NK-92 (cell line): ENCODE measurements around the gene GRIK2.

Experiments
- DNase-seq: peaks from one replicate; lab custom pipeline; 2025; ENCODE audit not compliant: unreplicated experiment; lab: John Stamatoyannopoulos, UW

GRIK2 gene

DNA sequence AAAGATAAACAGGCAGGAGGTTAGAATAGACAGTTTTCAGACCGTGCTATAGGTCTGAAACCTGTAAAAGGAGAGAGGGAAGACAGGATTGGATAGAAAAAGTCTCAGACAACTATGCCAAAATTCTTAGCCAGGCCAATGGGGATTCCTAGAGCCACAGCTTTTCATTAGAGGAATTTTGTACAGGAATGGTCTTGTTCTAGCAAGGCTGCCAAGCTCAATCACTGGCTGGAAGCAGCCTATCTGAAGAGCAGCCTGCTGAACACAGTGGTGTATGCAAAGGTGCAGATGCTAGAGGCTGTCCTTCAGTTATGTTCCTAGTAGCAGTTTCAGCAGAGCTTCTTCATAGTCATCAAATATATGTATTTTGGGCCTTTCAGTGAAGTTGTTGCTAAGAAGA lies 313.1 kb downstream of the GRIK2 start:
- DNase-seq: no peak

DNA sequence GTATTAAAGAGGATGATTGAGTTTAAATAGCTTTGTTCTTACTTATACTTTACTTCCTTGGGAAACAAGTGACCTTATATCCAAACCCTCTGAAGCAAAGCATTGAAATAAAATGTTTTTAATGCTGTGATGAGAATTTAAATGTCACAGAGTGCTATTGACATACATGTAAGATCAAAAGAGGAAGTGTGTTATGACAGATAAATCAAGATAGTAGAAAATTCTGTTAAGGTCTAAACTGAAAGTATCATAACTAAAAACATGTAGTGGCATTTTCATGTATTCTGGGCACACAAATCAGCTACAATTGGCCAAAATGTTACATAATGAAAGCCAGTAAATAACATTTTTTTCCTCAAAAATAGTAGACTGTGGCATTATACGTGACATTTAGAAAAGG lies 318.0 kb downstream of the GRIK2 start:
- no peak for DNase-seq

DNA sequence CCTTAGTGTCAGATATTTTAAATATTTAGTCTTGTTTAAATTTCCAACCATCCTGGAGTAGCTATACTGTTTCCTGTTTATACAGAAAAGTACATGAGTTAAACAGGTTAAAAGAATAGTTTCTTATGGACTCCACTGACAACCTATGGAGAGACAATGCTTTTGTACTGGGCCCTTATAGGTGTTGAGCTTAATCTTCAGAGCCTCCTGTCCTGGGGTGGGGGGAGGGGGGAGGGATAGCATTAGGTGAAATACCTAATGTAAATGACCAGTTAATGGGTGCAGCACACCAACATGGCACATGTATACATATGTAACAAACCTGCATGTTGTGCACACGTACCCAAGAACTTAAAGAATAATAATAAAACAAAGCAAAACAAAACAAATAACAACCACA lies 322.9 kb downstream of the GRIK2 start:
- no peak for DNase-seq

DNA sequence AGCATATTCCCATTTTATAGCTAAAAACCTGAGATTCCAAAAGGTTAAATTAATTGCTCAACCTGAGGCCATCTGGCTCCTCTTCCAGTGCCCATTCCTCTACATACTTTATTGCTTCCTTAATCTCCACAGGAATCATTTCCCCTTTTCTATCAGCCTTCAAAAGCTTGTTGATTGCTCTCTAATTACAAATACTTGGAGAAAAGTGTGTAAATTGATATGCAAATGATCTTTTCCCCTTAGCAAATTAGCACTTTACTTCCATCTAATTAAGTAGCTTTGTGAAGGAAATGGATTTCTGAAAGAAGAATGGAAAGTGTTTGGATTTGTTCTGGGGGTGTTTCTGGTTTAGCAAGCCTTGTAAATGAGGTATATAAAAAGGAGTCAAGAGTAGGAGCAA lies 323.3 kb downstream of the GRIK2 start:
- DNase-seq: no peak

DNA sequence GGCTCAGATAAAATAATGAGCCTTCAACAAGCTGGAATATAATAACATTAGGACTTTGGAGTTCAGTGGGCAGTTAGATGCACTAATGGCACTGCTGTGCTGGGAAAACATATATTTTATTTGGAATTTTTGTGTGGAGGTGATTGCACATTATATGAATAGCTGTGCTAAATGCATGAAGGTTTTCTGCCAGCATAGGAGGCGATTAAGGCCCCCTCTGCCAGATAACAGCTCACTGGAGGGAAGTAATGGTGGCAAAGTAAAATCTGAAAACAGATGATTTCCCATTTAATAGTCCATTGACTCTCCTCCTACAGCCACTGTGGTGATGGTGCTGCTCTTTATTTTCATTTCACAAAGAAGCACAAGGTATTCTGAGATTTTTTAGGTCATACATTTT lies 326.0 kb downstream of the GRIK2 start:
- DNase-seq: no peak

DNA sequence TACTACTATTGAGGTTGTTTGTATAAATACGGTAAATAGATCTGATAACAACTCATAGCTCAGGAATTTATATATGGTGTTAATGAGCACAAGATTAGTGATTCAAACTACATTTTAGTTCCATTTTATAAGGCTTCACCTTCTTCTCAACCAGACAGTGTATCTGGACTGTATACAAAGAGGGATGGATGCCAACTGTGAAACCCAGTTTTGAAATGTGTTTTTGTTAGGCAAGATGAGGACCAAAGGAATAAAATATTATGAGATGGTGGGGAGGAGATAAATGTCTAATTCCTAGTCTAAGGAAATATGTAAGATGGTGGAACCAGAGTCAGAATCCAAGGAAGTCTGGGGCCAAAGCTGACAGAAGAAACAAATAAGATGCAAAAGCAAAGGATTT lies 329.0 kb downstream of the GRIK2 start:
- no peak for DNase-seq

DNA sequence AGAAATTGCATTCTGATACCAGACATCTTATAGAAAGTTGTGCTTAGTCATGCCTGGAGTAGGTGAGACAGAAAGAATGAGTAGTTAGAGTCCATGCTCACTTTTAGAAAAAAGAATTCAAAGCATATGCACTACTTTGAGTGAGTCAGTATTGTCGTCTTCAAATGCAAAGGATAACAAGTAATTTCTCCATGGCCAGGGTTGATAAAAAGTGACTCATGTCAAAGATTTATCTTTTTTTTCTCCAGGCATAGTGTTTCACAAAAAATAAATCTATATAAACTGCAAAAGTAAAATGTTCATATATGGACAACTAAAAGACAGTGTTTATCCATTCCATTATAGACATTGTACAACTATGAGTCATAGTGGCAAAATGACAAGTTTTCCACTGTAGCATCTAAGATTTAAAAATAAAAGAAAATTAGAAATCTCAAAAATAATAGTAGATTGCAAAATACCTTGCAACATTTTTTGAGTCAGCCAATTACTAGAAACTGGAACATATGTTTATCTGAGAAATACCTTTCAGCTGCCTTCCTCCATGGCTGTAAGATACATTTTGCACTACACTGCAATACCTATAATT lies 329.6 kb downstream of the GRIK2 start:
- no peak for DNase-seq

DNA sequence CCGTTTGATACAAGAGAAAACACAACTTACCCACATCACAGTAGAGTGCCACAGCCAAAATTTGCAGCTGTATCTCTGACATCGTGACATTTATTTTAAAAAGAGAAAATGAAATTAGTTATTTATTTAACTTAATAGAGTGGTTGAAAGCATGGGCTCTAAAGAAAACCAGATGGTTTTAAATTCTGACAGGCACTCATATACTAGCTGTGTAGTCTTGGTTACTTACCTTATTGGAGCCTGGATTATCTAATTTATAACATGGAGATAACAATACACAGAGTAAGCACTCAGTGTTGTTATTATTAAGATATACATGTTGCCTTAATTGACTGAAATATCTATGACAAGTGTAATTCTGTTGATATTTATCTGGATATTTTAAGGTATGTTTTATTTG lies 334.9 kb downstream of the GRIK2 start:
- no peak for DNase-seq

DNA sequence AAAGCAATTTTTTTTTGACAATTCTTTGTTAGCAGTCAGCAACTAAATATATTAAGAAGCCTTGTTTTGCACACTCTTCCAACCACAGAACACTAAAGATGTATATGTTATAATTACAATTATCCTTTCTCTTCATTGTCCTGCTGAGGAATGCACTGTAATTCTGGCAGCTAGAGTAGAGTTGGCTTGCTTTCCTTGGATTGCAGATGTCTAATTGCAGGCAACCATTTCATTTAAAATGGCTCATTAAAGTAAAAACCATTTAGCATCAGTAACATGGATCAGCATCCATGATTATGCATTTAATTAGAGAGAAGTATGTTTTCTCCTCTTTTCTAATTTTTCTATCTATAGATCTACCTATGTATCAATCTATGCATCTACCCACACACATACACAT lies 335.4 kb downstream of the GRIK2 start:
- DNase-seq: no peak

DNA sequence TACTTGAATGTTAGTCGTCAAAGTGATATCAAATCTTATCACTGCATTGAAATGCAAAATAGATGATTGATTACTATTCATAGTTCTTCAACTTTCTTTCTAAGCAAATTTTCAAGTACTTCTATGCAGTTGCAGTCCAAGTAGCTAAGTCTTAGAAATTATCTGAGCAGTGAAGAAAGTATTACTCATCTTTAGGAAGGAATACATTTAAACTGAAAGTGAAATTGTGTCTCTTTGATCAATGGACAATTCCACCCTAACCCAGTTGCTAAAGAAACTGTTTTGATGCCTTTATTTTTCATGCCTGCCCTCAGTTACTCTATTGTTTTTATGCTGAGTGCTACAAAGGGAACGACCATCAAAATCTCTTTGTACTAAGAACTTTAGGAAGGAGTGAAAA lies 337.4 kb downstream of the GRIK2 start:
- no peak for DNase-seq

DNA sequence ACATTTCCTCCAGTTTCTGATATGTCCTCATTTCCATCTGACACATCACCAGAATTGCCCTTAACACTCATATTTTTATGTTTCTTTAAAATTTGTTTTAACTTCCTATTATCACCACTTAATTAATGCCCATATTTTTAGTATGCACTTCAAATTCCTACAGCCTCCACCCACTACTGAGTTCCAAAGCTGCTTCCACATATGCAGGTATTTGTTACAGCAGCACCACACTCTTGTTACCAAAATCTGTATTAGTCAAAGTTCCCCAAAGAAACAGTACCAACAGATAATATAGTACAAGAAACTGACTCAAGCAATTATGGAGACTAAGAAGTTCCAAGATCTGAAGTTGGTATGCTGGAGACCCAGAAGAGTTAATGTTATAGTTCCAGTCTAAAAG lies 340.4 kb downstream of the GRIK2 start:
- no peak for DNase-seq

DNA sequence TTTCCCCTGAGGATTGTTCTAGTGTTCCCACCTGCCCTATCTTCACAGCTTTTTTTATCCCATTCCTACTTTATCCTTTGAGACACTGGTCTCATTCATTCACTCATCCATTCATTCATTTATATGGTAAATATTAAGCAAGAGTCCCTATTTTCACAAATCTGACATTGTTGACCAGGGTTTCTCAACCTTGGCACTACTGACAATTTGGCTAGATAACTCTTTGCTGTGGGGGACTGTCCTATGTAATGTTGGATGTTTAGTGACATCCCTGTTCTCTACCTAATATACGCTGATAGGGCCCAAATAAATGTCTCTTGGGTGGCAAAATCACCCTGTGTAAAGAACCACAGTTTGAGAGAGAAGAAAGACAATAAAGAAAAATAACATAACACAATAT lies 345.0 kb downstream of the GRIK2 start:
- no peak for DNase-seq

DNA sequence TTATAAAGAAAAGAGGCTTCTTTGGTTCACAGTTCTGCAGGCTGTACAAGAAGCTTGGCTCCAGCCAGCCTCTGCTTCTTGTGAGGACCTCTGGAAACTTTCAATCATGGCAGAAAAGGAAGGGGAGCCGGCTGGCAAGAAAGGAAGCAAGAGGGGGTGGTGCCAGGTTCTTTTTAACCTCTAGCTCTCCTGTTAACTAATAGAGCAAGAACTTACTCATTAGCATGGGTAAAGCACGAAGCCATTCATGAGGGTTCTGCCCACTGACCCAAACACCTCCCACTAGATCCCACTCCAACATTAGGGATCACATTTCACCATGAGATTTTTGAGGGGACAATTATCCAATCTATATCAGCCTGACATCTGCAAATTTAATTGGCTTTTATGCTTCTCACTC lies 347.1 kb downstream of the GRIK2 start:
- DNase-seq: no peak

DNA sequence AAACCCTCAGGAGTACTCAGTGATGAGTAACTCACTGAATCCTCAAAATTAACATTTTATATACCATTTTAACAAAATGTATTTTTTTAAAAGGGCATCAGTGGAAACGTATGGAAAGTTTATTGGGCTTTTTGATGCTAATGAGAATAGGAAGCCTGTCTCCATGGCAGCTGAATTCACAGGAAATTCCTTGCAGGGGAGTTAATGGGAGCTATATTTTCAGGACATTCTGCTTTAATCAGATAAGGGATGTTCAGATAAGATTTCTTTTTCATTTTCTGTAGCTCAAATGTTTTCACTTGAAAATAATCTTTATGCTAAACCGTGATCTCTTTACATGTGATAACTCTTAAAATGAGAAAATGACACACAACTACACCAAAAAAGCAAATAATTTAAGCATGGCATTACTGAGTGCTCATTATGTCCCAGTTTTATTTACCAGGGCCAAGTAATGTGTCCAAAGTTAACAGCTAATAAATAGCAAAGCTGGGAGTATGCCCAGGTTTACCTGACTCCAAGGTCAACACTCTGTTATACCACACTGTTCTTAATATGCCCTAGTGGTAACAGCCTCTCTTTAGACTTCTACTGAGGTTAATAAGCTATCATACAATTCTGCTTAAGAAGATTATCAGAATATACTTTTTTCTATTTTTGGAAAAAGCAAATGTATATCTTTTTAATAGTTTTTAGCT lies 348.1 kb downstream of the GRIK2 start:
- DNase-seq: no peak

DNA sequence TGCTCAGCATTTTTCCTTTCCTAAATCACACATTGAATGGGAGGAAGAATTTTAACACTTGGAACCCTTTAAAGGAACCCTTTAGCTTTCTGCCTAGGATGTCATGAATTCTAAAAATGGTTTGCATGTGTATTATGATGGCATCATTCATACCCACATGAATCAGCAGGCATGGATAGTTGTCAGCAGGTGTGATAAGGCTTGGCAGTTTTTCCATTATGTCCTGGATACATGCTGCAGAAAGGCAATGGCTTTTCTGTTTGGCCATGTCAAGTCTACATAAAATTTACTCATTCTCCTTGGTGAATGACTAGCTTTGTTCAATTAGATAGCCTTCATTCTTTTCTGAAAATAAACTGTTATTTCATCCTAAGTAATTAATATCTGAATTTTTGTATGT lies 353.7 kb downstream of the GRIK2 start:
- no peak for DNase-seq

DNA sequence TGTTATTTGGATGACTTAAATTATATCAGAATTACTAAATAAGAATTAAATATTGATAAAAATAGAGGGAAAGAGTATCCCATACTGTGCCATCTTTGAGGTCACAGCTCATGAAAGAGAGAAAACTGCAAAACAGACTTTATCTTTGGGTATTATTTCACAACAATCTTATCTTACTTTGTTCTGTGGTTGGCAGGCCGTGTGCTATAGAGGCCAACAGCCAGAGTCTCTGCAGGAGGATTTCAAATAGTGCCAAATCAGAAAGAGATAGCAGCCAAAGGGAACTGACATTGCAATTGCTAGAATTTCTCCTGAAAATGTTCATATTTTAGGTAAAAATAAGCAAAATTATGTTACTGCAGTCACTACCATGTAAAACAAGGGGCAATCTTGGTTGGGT lies 354.2 kb downstream of the GRIK2 start:
- DNase-seq: no peak

DNA sequence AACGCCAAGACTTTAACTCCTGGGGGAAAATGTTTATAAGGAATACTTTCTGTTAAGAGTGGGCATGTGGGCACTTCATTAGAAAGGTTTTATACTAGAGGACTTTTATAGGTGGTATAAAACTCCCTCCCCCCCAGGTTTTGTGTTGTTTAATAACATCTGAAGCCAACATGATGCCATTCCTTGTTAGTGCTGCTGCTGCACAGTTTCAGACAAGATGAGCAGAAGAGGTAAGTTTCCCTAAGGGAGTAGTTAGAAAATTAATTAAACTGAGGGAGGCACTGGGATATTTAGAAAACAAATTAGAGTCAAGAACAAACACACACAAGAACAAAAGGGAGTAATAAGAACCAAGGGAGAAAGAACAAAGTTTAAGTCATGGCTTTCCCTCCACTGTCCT lies 362.4 kb downstream of the GRIK2 start:
- DNase-seq: no peak

DNA sequence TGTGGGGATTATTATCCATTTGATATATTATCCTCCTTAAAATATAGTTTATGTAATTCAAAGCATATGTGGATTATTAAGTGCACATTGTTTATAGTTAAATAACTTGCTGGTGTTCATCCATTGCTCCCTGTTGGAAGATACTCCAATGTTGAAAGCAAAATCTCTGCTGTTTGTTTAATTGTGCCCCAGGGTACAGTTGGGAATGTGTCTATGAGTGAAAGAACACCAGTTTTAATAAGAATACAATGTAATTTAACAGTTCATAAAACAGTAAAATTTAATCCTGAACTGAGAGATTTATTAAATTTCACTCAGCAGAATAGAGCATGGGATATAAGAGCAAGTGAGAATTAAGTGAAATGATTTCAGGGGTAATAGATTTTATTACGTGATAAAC lies 364.9 kb downstream of the GRIK2 start:
- DNase-seq: no peak

DNA sequence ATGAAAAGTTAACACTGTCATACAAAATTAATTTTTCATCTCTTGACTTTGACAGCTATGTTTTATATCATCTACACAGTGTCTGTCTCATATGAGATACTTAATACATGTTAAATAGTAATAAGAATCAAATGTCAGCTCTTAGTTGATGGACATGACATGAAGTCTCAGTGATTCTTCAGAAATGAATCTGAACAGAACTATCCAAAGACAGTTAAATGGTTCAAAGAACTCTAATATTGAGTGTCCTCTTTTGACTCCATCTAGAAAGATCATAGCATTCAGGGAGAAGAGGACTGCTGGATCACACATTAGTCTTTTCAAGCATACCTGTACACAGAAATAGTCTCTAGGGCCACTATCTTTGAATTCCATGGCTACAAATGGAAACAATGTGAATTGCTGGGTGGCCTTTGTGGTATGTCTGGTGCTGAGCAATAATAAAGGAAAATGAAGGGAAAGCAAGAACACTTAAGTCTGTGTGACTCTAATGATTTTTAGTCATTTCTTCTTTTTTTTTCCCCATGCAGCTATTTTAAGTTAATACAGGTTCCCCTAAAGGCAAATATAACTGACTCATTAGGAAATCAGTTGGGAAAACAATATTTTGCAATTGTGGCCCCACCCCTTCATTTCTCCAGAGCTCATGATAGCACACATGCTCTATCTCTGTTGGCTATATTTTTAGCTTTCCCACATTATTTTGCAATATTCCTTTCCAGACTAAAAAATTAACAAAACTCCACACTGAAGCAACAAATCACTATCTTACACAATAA lies 367.5 kb downstream of the GRIK2 start:
- DNase-seq: no peak

DNA sequence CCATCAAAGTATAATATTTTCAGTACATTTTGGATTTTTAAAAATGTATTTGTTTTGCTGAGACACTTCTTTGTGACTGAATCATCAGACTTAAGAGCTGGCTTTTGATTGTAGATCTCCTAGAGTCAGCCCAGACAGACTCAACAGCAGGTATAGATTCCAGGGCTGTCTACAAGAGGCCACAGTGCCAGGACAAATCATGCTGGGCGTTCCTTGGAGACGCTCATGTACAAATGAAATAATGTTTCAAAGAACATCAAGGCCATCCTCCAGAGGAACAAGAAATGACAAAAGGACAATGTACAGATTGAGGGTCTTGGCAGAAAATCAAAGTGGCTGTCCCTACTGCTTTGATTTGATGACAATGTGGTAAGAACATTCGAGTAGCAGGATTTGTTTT lies 369.3 kb downstream of the GRIK2 start:
- DNase-seq: no peak

DNA sequence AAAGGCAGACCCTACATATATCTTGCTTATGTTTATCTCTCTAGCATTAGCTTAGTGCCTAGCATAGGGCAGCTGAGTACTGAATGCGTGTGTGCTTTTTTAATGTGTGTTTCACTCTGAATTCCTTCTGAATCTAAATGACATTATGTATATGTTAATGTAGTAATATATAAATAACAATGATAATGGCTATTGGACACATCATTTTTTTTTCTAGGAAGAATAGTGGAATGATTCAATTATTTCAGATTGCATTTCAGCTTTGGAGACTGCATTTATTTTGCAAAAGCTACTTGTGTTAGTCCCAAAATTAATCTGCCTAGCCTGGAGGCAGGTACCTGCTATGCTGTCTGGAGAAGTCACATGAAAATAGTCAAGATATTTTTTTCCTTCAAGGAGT lies 371.8 kb downstream of the GRIK2 start:
- DNase-seq: no peak

DNA sequence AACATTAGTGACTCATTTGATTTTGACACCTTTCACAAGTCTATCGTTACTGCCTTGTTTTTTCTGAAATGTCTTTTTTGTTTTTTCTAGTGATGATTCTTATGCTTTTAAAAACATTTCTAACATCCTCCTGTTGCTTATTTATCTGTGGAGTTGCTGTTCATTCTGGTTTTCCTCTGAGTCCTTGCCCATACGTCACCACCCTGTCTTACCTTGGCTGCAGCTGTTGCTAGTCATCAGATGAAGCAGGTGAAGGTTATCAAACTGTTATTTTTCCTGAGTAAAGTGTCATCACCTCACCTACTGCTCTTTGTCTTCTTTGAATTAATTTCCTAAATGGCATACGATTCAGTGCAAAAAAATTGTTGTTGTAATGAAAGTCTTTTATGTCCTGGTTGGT lies 376.6 kb downstream of the GRIK2 start:
- no peak for DNase-seq
